Spleen (tissue), 11 donors: ENCODE data around the gene SRGAP1. TPM values are rescaled to one million over a fixed set of nuclear protein-coding genes. Genes with fewer than 3 reads are reported as not detected.

Source experiments
- DNase-seq: peaks from one replicate; pipeline ENCODE4 v3.0.0-alpha.2; 2020
- H3K27ac ChIP-seq, 8 donors: fragments of 200-600 bp; sonication (generic) in 7 of 8; 1 replicate in 4 of 8; 2 replicates in 4 of 8; pipeline versions ENCODE4 v1.5.0 to v1.8.0; 2016 to 2021; ENCODE audit warnings: inconsistent platforms in 4 of 8, mild to moderate bottlenecking in 4 of 8, moderate library complexity in 1 of 8
- H3K27me3 ChIP-seq, 7 donors: fragments of 200-600 bp; sonication (generic) in 6 of 7; replicated peaks in 1 of 7; 1 replicate in 4 of 7; 2 replicates in 3 of 7; pipeline versions ENCODE4 v1.5.0 to v1.8.0; 2016 to 2021; ENCODE audit warnings: inconsistent platforms in 3 of 7, mild to moderate bottlenecking in 1 of 7
- H3K36me3 ChIP-seq, 6 donors: fragments of 200-600 bp; sonication (generic) in 5 of 6; 1 replicate in 4 of 6; 2 replicates in 2 of 6; pipeline versions ENCODE4 v1.5.0 to v1.8.0; 2016 to 2021; ENCODE audit warnings: inconsistent platforms in 2 of 6
- H3K4me1 ChIP-seq, 6 donors: fragments of 200-600 bp; sonication (generic) in 5 of 6; 1 replicate in 3 of 6; 2 replicates in 3 of 6; pipeline versions ENCODE4 v1.5.0 to v1.8.0; 2016 to 2021; ENCODE audit warnings: inconsistent platforms in 3 of 6
- H3K4me3 ChIP-seq, 8 donors: fragments of 200-600 bp; sonication (generic) in 7 of 8; 1 replicate in 4 of 8; 2 replicates in 4 of 8; pipeline versions ENCODE4 v1.5.0 to v1.8.0; 2016 to 2021; ENCODE audit warnings: inconsistent platforms in 4 of 8, mild to moderate bottlenecking in 4 of 8, moderate library complexity in 2 of 8
- H3K9me3 ChIP-seq, 8 donors: fragments of 200-600 bp; sonication (generic) in 7 of 8; 1 replicate in 4 of 8; 2 replicates in 4 of 8; pipeline versions ENCODE4 v1.5.0 to v1.8.0; 2016 to 2021; ENCODE audit warnings: inconsistent platforms in 4 of 8
- CTCF ChIP-seq, 11 experiments: fragments of 200-600 bp in 7 of 11; fragments of 450-650 bp in 4 of 11; sonication (generic) in 4 of 11; IDR thresholded peaks in 8 of 11; conservative IDR thresholded peaks in 3 of 11; 1 replicate in 7 of 11; 2 replicates in 4 of 11; pipeline versions ENCODE4 v1.4.0 to v1.8.0; 2016 to 2021; ENCODE audit warnings: antibody characterized with exemption in 11 of 11, inconsistent platforms in 4 of 11, mild to moderate bottlenecking in 1 of 11
- POLR2A ChIP-seq, 3 donors: fragments of 450-650 bp; IDR thresholded peaks; one replicate each; pipeline ENCODE4 v1.5.1; 2017; ENCODE audit warnings: antibody characterized with exemption in 3 of 3, mild to moderate bottlenecking in 1 of 3
- POLR2AphosphoS5 ChIP-seq, 3 donors: sonication (generic); formaldehyde crosslinking; IDR thresholded peaks; one replicate each; pipeline ENCODE4 v1.5.1; 2017; ENCODE audit warnings: antibody characterized with exemption in 3 of 3
- WGBS, 5 donors: extraction: QIAGEN DNeasy Blood & Tissue Kit in 3 of 5; methylation state at CpG; one replicate each; pipeline versions ENCODE4 v1.1.5 to v1.1.7; 2013 to 2018; 5-methylcytosine and 5-hydroxymethylcytosine counted together
- intact Hi-C: fragments of 100-400 bp; cut with DNase I; formaldehyde crosslinking; loops from one replicate; pipeline ENCODE4 v1.15.0; 2023; ENCODE audit warnings: low total_unique reads
- polyA plus RNA-seq, 3 donors: library from polyadenylated mRNA; stranded (reverse); fragments of 200-250 nt; gene quantifications; one replicate each; pipeline ENCODE4 v1.2.1, GENCODE V29; 2013
- total RNA-seq, 7 donors: library from RNA; depleted of rRNA in 3 of 7; stranded (reverse); fragments of >200 nt in 3 of 7; fragmentation: NEBNext Ultra II Directional in 4 of 7; extraction: Animal tissue kit (Norgen Biotek cat#: 25700) in 4 of 7; gene quantifications; one replicate each; pipeline versions ENCODE4 v1.1.0 to v1.2.1, GENCODE V29; 2016 to 2021
- donor health status: healthy with polysubstance abuse.
- donor health status: DM: no; HTN: no; CAD: no; lungs with moderate emphysema.
- donor health status: DM: no; HTN: no; CAD: no.
- donor health status: Bipolar disorder and iron deficiency.
- donor health status: healthy.
- donor health status: DM: no; HTN: no; CAD: no.
- donor health status: DM: yes; HTN: yes; CAD: no.

The SRGAP1 gene
- total and polyA plus RNA-seq, 10 donors, result 0.37 to 20.1 (median 13.4) TPM

GRCh38 chr12:64097366-64098105 is 253.0 kb downstream of the SRGAP1 start:
- DNase-seq, result no peak
- WGBS, 5 donors, result 65 to 81% (median 75%) methylated on average over 4 of the region's 4 CpGs
- H3K27me3 ChIP-seq, result no peaks in the 10 kb centered on the region
- H3K4me1 ChIP-seq, result no peaks in the 10 kb centered on the region
- H3K27ac ChIP-seq, result peak overlapping the region in 2 of 8 donors; percentile 14 to 20
- intact Hi-C loops, result no loop called here
- H3K4me3 ChIP-seq, result no peak overlapping the region
- H3K9me3 ChIP-seq, result no peaks in the 10 kb centered on the region
- H3K36me3 ChIP-seq, result no peaks in the 10 kb centered on the region
- no peak for TF ChIP-seq CTCF (IDR thresholded peaks at IDR 0.05 in 8 of 11, conservative IDR thresholded peaks at IDR 0.05 in 3 of 11)
- TF ChIP-seq POLR2A (IDR thresholded peaks at IDR 0.05), result no peak
- TF ChIP-seq POLR2AphosphoS5 (IDR thresholded peaks at IDR 0.05), result no peak

- Histone ChIP-seq H3K4me3 (no peak overlapping the region), H3K4me1 (no peaks in the 10 kb centered on the region), H3K27ac (no peak overlapping the region), H3K36me3 (no peaks in the 10 kb centered on the region), H3K9me3 (no peaks in the 10 kb centered on the region), H3K27me3 (no peaks in the 10 kb centered on the region)
- TF ChIP-seq POLR2A (IDR thresholded peaks at IDR 0.05) (no peak), CTCF (IDR thresholded peaks at IDR 0.05 in 8 of 11, conservative IDR thresholded peaks at IDR 0.05 in 3 of 11) (no peak)
- WGBS, 5 donors, result 70 to 92% (median 87%) methylated on average over 2 of the region's 2 CpGs
- DNase-seq, result no peak
- intact Hi-C loops, result no loop called here
These were observed 254.3 kb downstream of the SRGAP1 start for GRCh38 chr12:64098709-64099354.

- no peak overlapping the region for H3K4me3 ChIP-seq
- intact Hi-C loops, result no loop called here
- no peaks in the 10 kb centered on the region for H3K27me3 ChIP-seq
- H3K27ac ChIP-seq, result no peak overlapping the region
- DNase-seq, result no peak
- H3K4me1 ChIP-seq, result no peaks in the 10 kb centered on the region
- 72 to 87% (median 79%) methylated on average over 5 of the region's 5 CpGs for WGBS, 5 donors
- no peaks in the 10 kb centered on the region for H3K9me3 ChIP-seq
- H3K36me3 ChIP-seq, result no peaks in the 10 kb centered on the region
- TF ChIP-seq POLR2A (IDR thresholded peaks at IDR 0.05) (no peak), CTCF (IDR thresholded peaks at IDR 0.05 in 8 of 11, conservative IDR thresholded peaks at IDR 0.05 in 3 of 11) (no peak), POLR2AphosphoS5 (IDR thresholded peaks at IDR 0.05) (no peak)
These were observed 254.9 kb downstream of the SRGAP1 start for GRCh38 chr12:64099397-64099796.

GRCh38 chr12:64102339-64102738 is 257.8 kb downstream of the SRGAP1 start:
- H3K9me3 ChIP-seq, result no peaks in the 10 kb centered on the region
- no peak overlapping the region for H3K4me3 ChIP-seq
- 80 to 95% (median 86%) methylated on average over 4 of the region's 4 CpGs for WGBS, 5 donors
- no peak overlapping the region for H3K27ac ChIP-seq
- intact Hi-C loops, result no loop called here
- no peaks in the 10 kb centered on the region for H3K4me1 ChIP-seq
- H3K27me3 ChIP-seq, result no peaks in the 10 kb centered on the region
- no peak for DNase-seq
- no peaks in the 10 kb centered on the region for H3K36me3 ChIP-seq
- no peak for TF ChIP-seq POLR2AphosphoS5 (IDR thresholded peaks at IDR 0.05)
- TF ChIP-seq POLR2A (IDR thresholded peaks at IDR 0.05), result no peak
- TF ChIP-seq CTCF (IDR thresholded peaks at IDR 0.05 in 8 of 11, conservative IDR thresholded peaks at IDR 0.05 in 3 of 11), result no peak
